H9 (cell line): ENCODE results near the gene FAM163B. TPM values are rescaled to one million over a fixed set of nuclear protein-coding genes. Genes with fewer than 3 reads are reported as not detected.

Source experiments
- DNase-seq: peaks from one replicate; pipeline ENCODE4 v3.0.0-alpha.2; 2017
- H2AFZ ChIP-seq: one replicate; pipeline ENCODE4 v1.6.1; 2013; ENCODE audit warnings: mild to moderate bottlenecking, low read length, control low read depth, moderate library complexity
- H2AK5ac ChIP-seq: 2 replicates; pipeline ENCODE4 v1.6.1; 2013; ENCODE audit warnings: low read length, control low read depth, mixed read lengths; ENCODE audit not compliant: insufficient read length
- H2BK120ac ChIP-seq: one replicate; pipeline ENCODE4 v1.6.1; 2013; ENCODE audit warnings: low read depth, mild to moderate bottlenecking, low read length, control low read depth, inconsistent platforms; ENCODE audit not compliant: poor library complexity, severe bottlenecking
- H2BK12ac ChIP-seq: 2 replicates; pipeline ENCODE4 v1.6.1; 2013; ENCODE audit warnings: low read length, control low read depth, mixed read lengths, low read depth; ENCODE audit not compliant: insufficient read length
- H2BK15ac ChIP-seq: 2 replicates; pipeline ENCODE4 v1.6.1; 2013; ENCODE audit warnings: low read depth, low read length, control low read depth
- H2BK20ac ChIP-seq: one replicate; pipeline ENCODE4 v1.6.1; 2013; ENCODE audit warnings: low read depth, mild to moderate bottlenecking, low read length, control low read depth, inconsistent platforms; ENCODE audit not compliant: poor library complexity, severe bottlenecking
- H2BK5ac ChIP-seq: 2 replicates; pipeline ENCODE4 v1.6.1; 2013; ENCODE audit warnings: low read length, control low read depth, mixed read lengths; ENCODE audit not compliant: insufficient read length
- H3K14ac ChIP-seq: 2 replicates; pipeline ENCODE4 v1.6.1; 2013; ENCODE audit warnings: low read length, control low read depth; ENCODE audit not compliant: insufficient read depth
- H3K18ac ChIP-seq: 2 replicates; pipeline ENCODE4 v1.6.1; 2013; ENCODE audit warnings: low read depth, mild to moderate bottlenecking, mixed read lengths, low read length, control low read depth; ENCODE audit not compliant: insufficient read length
- H3K23ac ChIP-seq: 2 replicates; pipeline ENCODE4 v1.6.1; 2013; ENCODE audit warnings: low read length, control low read depth, mixed read lengths, low read depth; ENCODE audit not compliant: insufficient read length
- H3K23me2 ChIP-seq: 2 replicates; pipeline ENCODE4 v1.6.1; 2013; ENCODE audit warnings: low read depth, mild to moderate bottlenecking, mixed read lengths, low read length, control low read depth; ENCODE audit not compliant: insufficient read length, poor library complexity, severe bottlenecking
- H3K27ac ChIP-seq: 2 replicates; pipeline ENCODE4 v1.5.1; 2013; ENCODE audit warnings: low read length, control low read depth, mixed read lengths, low read depth; ENCODE audit not compliant: insufficient read length
- H3K27me3 ChIP-seq: 2 replicates; pipeline ENCODE4 v1.6.1; 2013; ENCODE audit warnings: low read length, control low read depth, inconsistent platforms; ENCODE audit not compliant: insufficient read depth
- H3K4ac ChIP-seq: 2 replicates; pipeline ENCODE4 v1.6.1; 2013; ENCODE audit warnings: low read depth, mild to moderate bottlenecking, control low read depth, inconsistent platforms, low read length, moderate library complexity
- H3K4me1 ChIP-seq: 2 replicates; pipeline ENCODE4 v1.6.1; 2013; ENCODE audit warnings: low read length, control low read depth, inconsistent platforms; ENCODE audit not compliant: insufficient read depth
- H3K4me2 ChIP-seq: 2 replicates; pipeline ENCODE4 v1.6.1; 2013; ENCODE audit warnings: low read length, control low read depth, mixed read lengths; ENCODE audit not compliant: insufficient read length, insufficient read depth
- H3K56ac ChIP-seq: 2 replicates; pipeline ENCODE4 v1.6.1; 2013; ENCODE audit warnings: low read depth, mild to moderate bottlenecking, mixed read lengths, low read length, control low read depth; ENCODE audit not compliant: insufficient read length
- H3K79me1 ChIP-seq: 2 replicates; pipeline ENCODE4 v1.6.1; 2013; ENCODE audit warnings: low read depth, mild to moderate bottlenecking, moderate library complexity, low read length, control low read depth, inconsistent platforms; ENCODE audit not compliant: insufficient read depth, poor library complexity, severe bottlenecking
- H3K79me2 ChIP-seq: 2 replicates; pipeline ENCODE4 v1.6.1; 2013; ENCODE audit warnings: low read length, control low read depth, inconsistent platforms; ENCODE audit not compliant: insufficient read depth
- H3K9ac ChIP-seq: 2 replicates; pipeline ENCODE4 v1.6.1; 2013; ENCODE audit warnings: low read length, control low read depth, mixed read lengths; ENCODE audit not compliant: insufficient read length; ENCODE audit errors: extremely low read depth
- H3K9me3 ChIP-seq: one replicate; pipeline ENCODE4 v1.6.1; 2013; ENCODE audit warnings: low read depth, low read length, inconsistent platforms; ENCODE audit not compliant: control insufficient read depth
- H3T11ph ChIP-seq: one replicate; pipeline ENCODE4 v1.6.1; 2013; ENCODE audit warnings: mild to moderate bottlenecking, low read length, control low read depth, inconsistent platforms
- H4K20me1 ChIP-seq: one replicate; pipeline ENCODE4 v1.6.1; 2013; ENCODE audit not compliant: control insufficient read depth, insufficient read length, insufficient read depth
- H4K5ac ChIP-seq: 2 replicates; pipeline ENCODE4 v1.6.1; 2013; ENCODE audit warnings: low read depth, mild to moderate bottlenecking, mixed read lengths, low read length, control low read depth; ENCODE audit not compliant: insufficient read length
- H4K8ac ChIP-seq: replicated peaks from 2 replicates; pipeline ENCODE4 v1.6.1; 2013; ENCODE audit warnings: low read length, control low read depth, mixed read lengths, low read depth; ENCODE audit not compliant: insufficient read length
- H4K91ac ChIP-seq: 2 replicates; pipeline ENCODE4 v1.6.1; 2013; ENCODE audit warnings: low read depth, mild to moderate bottlenecking, moderate library complexity, mixed read lengths, low read length, control low read depth; ENCODE audit not compliant: insufficient read length
- H3K27ac Mint-ChIP-seq, 3 experiments: 2 replicates in 2 of 3; 3 replicates in 1 of 3; pipeline ENCODE4 v1.8.0; 2020 to 2021; ENCODE audit warnings: mixed read lengths in 3 of 3, mild to moderate bottlenecking in 1 of 3, moderate library complexity in 1 of 3
- H3K27me3 Mint-ChIP-seq: 2 replicates; pipeline ENCODE4 v1.8.0; 2021; ENCODE audit warnings: low read depth, mild to moderate bottlenecking, moderate library complexity, mixed read lengths
- H3K36me3 Mint-ChIP-seq, 3 experiments: 2 replicates in 2 of 3; 3 replicates in 1 of 3; pipeline ENCODE4 v1.8.0; 2020 to 2021; ENCODE audit warnings: low read depth in 3 of 3, mixed read lengths in 3 of 3; ENCODE audit not compliant: insufficient read depth in 1 of 3
- H3K4me1 Mint-ChIP-seq, 2 experiments: 2 replicates each; pipeline ENCODE4 v1.8.0; 2020; ENCODE audit warnings: mixed read lengths in 2 of 2
- H3K4me3 Mint-ChIP-seq, 2 experiments: 2 replicates in 1 of 2; 3 replicates in 1 of 2; pipeline ENCODE4 v1.8.0; 2020 to 2021; ENCODE audit warnings: mild to moderate bottlenecking in 2 of 2, mixed read lengths in 2 of 2, moderate library complexity in 1 of 2
- H3K9me3 Mint-ChIP-seq, 2 experiments: 2 replicates in 1 of 2; 3 replicates in 1 of 2; pipeline ENCODE4 v1.8.0; 2020; ENCODE audit warnings: mild to moderate bottlenecking in 2 of 2, mixed read lengths in 2 of 2, moderate library complexity in 1 of 2
- CTCF ChIP-seq: fragments of 200-600 bp; sonication (generic); conservative IDR thresholded peaks from 3 replicates; pipeline ENCODE4 v1.8.0; 2021; ENCODE audit warnings: antibody characterized with exemption, mild to moderate bottlenecking
- WGBS: extraction: QIAGEN DNeasy Blood & Tissue Kit; methylation state at CpG from one replicate; pipeline ENCODE4 v1.1.7; 2013; ENCODE audit warnings: missing lambda C conversion rate, low lambda C conversion rate, mixed read lengths; ENCODE audit not compliant: insufficient read length; ENCODE audit errors: extremely low coverage; 5-methylcytosine and 5-hydroxymethylcytosine counted together
- total RNA-seq: library from RNA; stranded (reverse); gene quantifications from 2 replicates; pipeline ENCODE4 v1.2.1, GENCODE V29; 2021

Gene FAM163B
- total RNA-seq, 1 experiment from 2014 or later: 0.39 TPM

- H3K4me1 Mint-ChIP-seq: peaks cover 5 to 13% of the 10 kb centered on the region in 2 experiments
- Histone ChIP-seq H3K27ac (no peak overlapping the region), H3K9me3 (no peaks in the 10 kb centered on the region), H3T11ph (no peak overlapping the region), H2BK120ac (no peak overlapping the region), H3K4me2 (no peak overlapping the region), H2AK5ac (no peak overlapping the region), H3K4me1 (no peaks in the 10 kb centered on the region), H3K79me2 (no peaks in the 10 kb centered on the region), H2AFZ (no peak overlapping the region), H4K20me1 (no peaks in the 10 kb centered on the region), H2BK12ac (no peak overlapping the region), H3K23me2 (no peaks in the 10 kb centered on the region), H4K91ac (no peak overlapping the region), H2BK5ac (no peak overlapping the region), H4K5ac (no peak overlapping the region), H3K79me1 (no peaks in the 10 kb centered on the region), H3K18ac (no peak overlapping the region), H3K4ac (no peak overlapping the region), H3K56ac (no peak overlapping the region), H3K9ac (no peak overlapping the region), H2BK15ac (no peak overlapping the region), H3K14ac (no peak overlapping the region), H3K23ac (no peak overlapping the region), H3K27me3 (no peaks in the 10 kb centered on the region), H4K8ac (no peak overlapping the region), H2BK20ac (no peak overlapping the region)
- TF ChIP-seq CTCF: no peak
- H3K27ac Mint-ChIP-seq: no peak overlapping the region
- no peak overlapping the region for H3K4me3 Mint-ChIP-seq
- no peaks in the 10 kb centered on the region; a peak in 1 of 7 replicates for H3K36me3 Mint-ChIP-seq
- H3K27me3 Mint-ChIP-seq: peaks cover 31% of the 10 kb centered on the region
- WGBS: no CpG with 5 or more reads among the region's 7 CpGs
- no peak for DNase-seq
- H3K9me3 Mint-ChIP-seq: no peaks in the 10 kb centered on the region
Measured at GRCh38 chr9:133649194-133649593, 40.0 kb upstream of the FAM163B start.
